H1 (cell line): Measurements from ENCODE around the gene LAMA3. TPM values are rescaled to one million over a fixed set of nuclear protein-coding genes. Genes with fewer than 3 reads are reported as not detected.

Source experiments
- CTCF ChIA-PET: fragments of 300-600 bp; sonication (Branson Sonifier 250); formaldehyde crosslinking; loops from one replicate; lab custom pipeline; 2021; ENCODE audit not compliant: partially characterized antibody; lab: Charles Lee
- POLR2A ChIA-PET: fragments of 300-600 bp; sonication (Branson Sonifier 250); formaldehyde crosslinking; loops from one replicate; lab custom pipeline; 2021; ENCODE audit warnings: inconsistent platforms; ENCODE audit not compliant: partially characterized antibody; lab: Charles Lee
- DNase-seq, 2 experiments: peaks; one replicate each; pipeline versions ENCODE4 v3.0.0 to v3.0.0-alpha.2; 2010 to 2022; ENCODE audit warnings: low spot score in 2 of 2, low read depth in 1 of 2, mixed read lengths in 1 of 2
- FAIRE-seq: peaks from 2 replicates; lab custom pipeline; 2011; peaks lifted over from hg19 to GRCh38; lab: Jason Lieb, UNC
- H2AFZ ChIP-seq: 2 replicates; pipeline ENCODE4 v1.8.1; 2012; ENCODE audit warnings: low read length, inconsistent platforms
- H2AK5ac ChIP-seq: 2 replicates; pipeline ENCODE4 v1.6.1; 2013; ENCODE audit warnings: low read depth, low read length
- H2BK120ac ChIP-seq: replicated peaks from 2 replicates; pipeline ENCODE3; 2013; ENCODE audit warnings: low read depth, low read length, inconsistent platforms
- H2BK12ac ChIP-seq: 2 replicates; pipeline ENCODE4 v1.6.1; 2013; ENCODE audit warnings: low read depth, low read length
- H2BK15ac ChIP-seq: 2 replicates; pipeline ENCODE4 v1.6.1; 2013; ENCODE audit warnings: low read length
- H2BK20ac ChIP-seq: 2 replicates; pipeline ENCODE4 v1.6.1; 2013; ENCODE audit warnings: low read length
- H2BK5ac ChIP-seq: 2 replicates; pipeline ENCODE4 v1.6.1; 2013; ENCODE audit warnings: low read depth, low read length
- H3K14ac ChIP-seq: 2 replicates; pipeline ENCODE4 v1.6.1; 2013; ENCODE audit warnings: inconsistent platforms; ENCODE audit not compliant: insufficient read length
- H3K18ac ChIP-seq: 2 replicates; pipeline ENCODE4 v1.6.1; 2013; ENCODE audit warnings: low read length; ENCODE audit errors: extremely low read depth
- H3K23ac ChIP-seq: 2 replicates; pipeline ENCODE4 v1.6.1; 2013; ENCODE audit warnings: inconsistent platforms; ENCODE audit not compliant: insufficient read length
- H3K23me2 ChIP-seq: 2 replicates; pipeline ENCODE4 v1.6.1; 2013; ENCODE audit warnings: low read depth, low read length
- H3K27ac ChIP-seq: 2 replicates; pipeline ENCODE4 v1.6.1; 2011; ENCODE audit warnings: low read depth, low read length, inconsistent platforms
- H3K27me3 ChIP-seq, 4 experiments: replicated peaks in 1 of 4; 1 replicate in 1 of 4; 2 replicates in 3 of 4; pipeline versions ENCODE4 v1.6.1 to v1.8.1; 2011 to 2013; ENCODE audit warnings: low read length in 3 of 4, mild to moderate bottlenecking in 3 of 4, inconsistent platforms in 2 of 4, mixed read lengths in 2 of 4, moderate library complexity in 1 of 4; ENCODE audit not compliant: control insufficient read depth in 3 of 4, insufficient read depth in 3 of 4; ENCODE audit errors: extremely low read depth in 1 of 4
- H3K36me3 ChIP-seq, 4 experiments: 2 replicates each; pipeline versions ENCODE4 v1.6.1 to v1.8.1; 2011 to 2013; ENCODE audit warnings: mild to moderate bottlenecking in 4 of 4, low read length in 3 of 4, moderate library complexity in 2 of 4, control low read depth in 1 of 4, inconsistent platforms in 1 of 4; ENCODE audit not compliant: insufficient read depth in 4 of 4, control insufficient read depth in 2 of 4
- H3K4ac ChIP-seq: replicated peaks from 2 replicates; pipeline ENCODE3; 2013; ENCODE audit warnings: low read length, low read depth, mixed read lengths, inconsistent platforms; ENCODE audit not compliant: insufficient read length
- H3K4me1 ChIP-seq, 4 experiments: replicated peaks in 1 of 4; 1 replicate in 1 of 4; 2 replicates in 3 of 4; pipeline versions ENCODE4 v1.6.1 to v1.8.1; 2011 to 2013; ENCODE audit warnings: low read length in 3 of 4, inconsistent platforms in 2 of 4, mixed read lengths in 1 of 4; ENCODE audit not compliant: insufficient read depth in 4 of 4, control insufficient read depth in 3 of 4
- H3K4me2 ChIP-seq, 2 experiments: 2 replicates each; pipeline versions ENCODE4 v1.6.1 to v1.8.1; 2011 to 2013; ENCODE audit warnings: low read depth in 2 of 2, low read length in 2 of 2, control low read depth in 1 of 2, inconsistent platforms in 1 of 2, mild to moderate bottlenecking in 1 of 2; ENCODE audit not compliant: insufficient read depth in 1 of 2
- H3K4me3 ChIP-seq, 4 experiments: fragments of 200-600, 300-600 bp in 1 of 4; sonication (generic), shearing (Covaris generic), sonication (Bioruptor Twin) in 1 of 4; 2 replicates each; pipeline versions ENCODE4 v1.5.1 to v1.8.1; 2011 to 2016; ENCODE audit warnings: low read length in 4 of 4, low read depth in 3 of 4, control low read depth in 2 of 4, inconsistent platforms in 2 of 4, mild to moderate bottlenecking in 2 of 4, mixed read lengths in 1 of 4, moderate library complexity in 1 of 4; ENCODE audit not compliant: insufficient read depth in 2 of 4; ENCODE audit errors: extremely low read depth in 1 of 4
- H3K56ac ChIP-seq: replicated peaks from 2 replicates; pipeline ENCODE3; 2013; ENCODE audit warnings: low read depth, mild to moderate bottlenecking, mixed read lengths, low read length, inconsistent platforms; ENCODE audit not compliant: insufficient read length
- H3K79me1 ChIP-seq: 2 replicates; pipeline ENCODE4 v1.6.1; 2013; ENCODE audit warnings: low read depth, low read length, control low read depth
- H3K79me2 ChIP-seq, 2 experiments: 2 replicates each; pipeline versions ENCODE4 v1.6.1 to v1.8.1; 2012 to 2013; ENCODE audit warnings: low read length in 2 of 2, mild to moderate bottlenecking in 2 of 2, inconsistent platforms in 1 of 2; ENCODE audit not compliant: insufficient read depth in 2 of 2, control insufficient read depth in 1 of 2
- H3K9ac ChIP-seq, 4 experiments: replicated peaks in 1 of 4; 1 replicate in 1 of 4; 2 replicates in 3 of 4; pipeline versions ENCODE4 v1.6.1 to v1.8.1; 2011 to 2013; ENCODE audit warnings: low read depth in 3 of 4, low read length in 3 of 4, control low read depth in 2 of 4, mild to moderate bottlenecking in 2 of 4, moderate library complexity in 2 of 4, inconsistent platforms in 1 of 4; ENCODE audit errors: extremely low read depth in 1 of 4
- H3K9me3 ChIP-seq, 2 experiments: 2 replicates each; pipeline versions ENCODE4 v1.6.1 to v1.8.1; 2012 to 2013; ENCODE audit warnings: mild to moderate bottlenecking in 2 of 2, moderate library complexity in 2 of 2, control low read depth in 1 of 2, inconsistent platforms in 1 of 2, low read depth in 1 of 2, low read length in 1 of 2, mixed read lengths in 1 of 2; ENCODE audit not compliant: insufficient read depth in 2 of 2
- H4K20me1 ChIP-seq, 2 experiments: replicated peaks in 1 of 2; 2 replicates each; pipeline versions ENCODE3 to v1.8.1; 2011 to 2013; ENCODE audit warnings: inconsistent platforms in 2 of 2, low read length in 2 of 2, mild to moderate bottlenecking in 1 of 2; ENCODE audit not compliant: insufficient read depth in 2 of 2, control insufficient read depth in 1 of 2
- H4K5ac ChIP-seq: 2 replicates; pipeline ENCODE4 v1.6.1; 2013; ENCODE audit warnings: low read length, low read depth, mixed read lengths, inconsistent platforms; ENCODE audit not compliant: insufficient read length
- H4K8ac ChIP-seq: 2 replicates; pipeline ENCODE4 v1.8.0; 2013; ENCODE audit warnings: mild to moderate bottlenecking, moderate library complexity, low read length, inconsistent platforms; ENCODE audit not compliant: insufficient read depth; ENCODE audit errors: extremely low read depth
- H4K91ac ChIP-seq: replicated peaks from 2 replicates; pipeline ENCODE3; 2013; ENCODE audit warnings: low read length, mixed read lengths, inconsistent platforms; ENCODE audit not compliant: insufficient read length
- ATF3 ChIP-seq: IDR thresholded peaks from 2 replicates; pipeline ENCODE4 v1.6.1; 2011; ENCODE audit warnings: low read depth, mild to moderate bottlenecking, low read length; ENCODE audit not compliant: insufficient read depth
- BRCA1 ChIP-seq: IDR thresholded peaks from 2 replicates; pipeline ENCODE4 v1.6.1; 2012; ENCODE audit warnings: low read depth, low read length, improper control_type of control experiment
- CREB1 ChIP-seq: IDR thresholded peaks from 2 replicates; pipeline ENCODE4 v1.6.1; 2012; ENCODE audit warnings: inconsistent platforms
- KDM4A ChIP-seq: IDR thresholded peaks from one replicate; pipeline ENCODE4 v1.7.1; 2012; ENCODE audit warnings: low read depth, mild to moderate bottlenecking, moderate library complexity, low read length, inconsistent platforms; ENCODE audit not compliant: severe bottlenecking
- MAFK ChIP-seq: IDR thresholded peaks from 2 replicates; pipeline ENCODE4 v1.6.1; 2012; ENCODE audit warnings: low read depth, mild to moderate bottlenecking, improper control_type of control experiment, low read length
- POLR2AphosphoS5 ChIP-seq: IDR thresholded peaks from 2 replicates; pipeline ENCODE4 v1.6.1; 2011; ENCODE audit warnings: low read depth, low read length
- RFX5 ChIP-seq: IDR thresholded peaks from 2 replicates; pipeline ENCODE4 v1.6.1; 2011; ENCODE audit warnings: low read depth, low read length, improper control_type of control experiment, borderline replicate concordance
- SIX5 ChIP-seq: IDR thresholded peaks from 2 replicates; pipeline ENCODE4 v1.6.1; 2011; ENCODE audit warnings: mild to moderate bottlenecking, low read depth, low read length
- SUZ12 ChIP-seq: fragments of 200-600 bp; sonication (generic); IDR thresholded peaks from 2 replicates; pipeline ENCODE4 v1.6.1; 2012; ENCODE audit warnings: mild to moderate bottlenecking, inconsistent platforms, low read length, moderate library complexity, mixed read lengths
- TBP ChIP-seq: IDR thresholded peaks from 2 replicates; pipeline ENCODE4 v1.6.1; 2011; ENCODE audit warnings: low read depth, low read length, improper control_type of control experiment
- WGBS, 2 experiments: shearing (Covaris generic) in 1 of 2; methylation state at CpG; one replicate each; pipeline versions ENCODE4 v1.1.6 to v1.1.7; 2013 to 2015; ENCODE audit warnings: low lambda C conversion rate in 2 of 2, mixed read lengths in 2 of 2, inconsistent platforms in 1 of 2, low coverage in 1 of 2, missing lambda C conversion rate in 1 of 2; ENCODE audit not compliant: insufficient replicate concordance in 2 of 2, insufficient coverage in 1 of 2, insufficient read length in 1 of 2; ENCODE audit errors: extremely low coverage in 1 of 2, missing lambda C conversion rate in 1 of 2; 5-methylcytosine and 5-hydroxymethylcytosine counted together
- polyA plus RNA-seq, 7 experiments: library from polyadenylated mRNA; depleted of rRNA in 3 of 7; stranded (reverse) in 5 of 7; unstranded in 2 of 7; fragments of >200 nt in 5 of 7; fragments of 200-250 nt in 2 of 7; gene quantifications; 1 replicate in 5 of 7; 2 replicates in 1 of 7; 4 replicates in 1 of 7; pipeline versions ENCODE4 v1.2.1 to v1.2.3, GENCODE V29; 2011 to 2013; ENCODE audit warnings: missing spikeins in 2 of 7, mixed read lengths in 2 of 7
- total RNA-seq: library from RNA; stranded (reverse); fragmentation: NEBNext Ultra II Directional; extraction: Animal tissue kit (Norgen Biotek cat#: 25700); gene quantifications from 2 replicates; pipeline ENCODE4 v1.2.1, GENCODE V29; 2021

LAMA3 gene
- total and polyA plus RNA-seq, 2 of the 8 experiments (the other 6 are each of a cell fraction or from before 2014, with no cell fraction given): 0.76 to 5.0 TPM

GRCh38 chr18:23816021-23816420 is 126.8 kb downstream of the LAMA3 start:
- Histone ChIP-seq H3K27ac (no peak overlapping the region), H4K8ac (no peak overlapping the region), H2BK20ac (no peak overlapping the region), H3K4me1 (peaks cover 0 to 4% (median 2%) of the 10 kb centered on the region in 4 experiments; a peak in 4 of 7 replicates), H4K91ac (peak overlapping the region; percentile 79), H2BK12ac (peak overlapping the region; percentile 31; the same call in 1 of the 2 replicates), H4K5ac (no peak overlapping the region), H3K79me1 (no peaks in the 10 kb centered on the region), H3K18ac (no peak overlapping the region), H2BK5ac (no peak overlapping the region; the same call in 1 of the 2 replicates), H3K23ac (no peak overlapping the region), H2BK120ac (no peak overlapping the region), H3K27me3 (no peaks in the 10 kb centered on the region), H4K20me1 (no peaks in the 10 kb centered on the region), H3K9ac (no peak overlapping the region), H3K4me3 (no peak overlapping the region), H2AFZ (no peak overlapping the region), H3K79me2 (no peaks in the 10 kb centered on the region), H3K14ac (no peak overlapping the region), H3K23me2 (no peaks in the 10 kb centered on the region), H2AK5ac (0 out of 2 replicates have a peak overlapping the region, but pooled peaks have one; percentile 48), H3K36me3 (no peaks in the 10 kb centered on the region), H3K4me2 (no peak overlapping the region), H3K4ac (peak overlapping the region; percentile 7), H3K9me3 (no peaks in the 10 kb centered on the region), H2BK15ac (no peak overlapping the region), H3K56ac (no peak overlapping the region)
- no peak for TF ChIP-seq SIX5
- no peak for TF ChIP-seq KDM4A
- no peak for TF ChIP-seq RFX5
- no peak for TF ChIP-seq CREB1
- no peak for TF ChIP-seq MAFK
- no peak for TF ChIP-seq SUZ12
- TF ChIP-seq ATF3: no peak
- no peak for TF ChIP-seq BRCA1
- no peak for TF ChIP-seq TBP
- no peak for TF ChIP-seq POLR2AphosphoS5
- ChIA-PET CTCF (no interaction called here), POLR2A (no interaction called here)
- no peak for DNase-seq
- WGBS, 2 experiments: 91% methylated on average over 6 of the region's 6 CpGs; no CpG with 5 or more reads in 1 of the 2 experiments
- FAIRE-seq: no peak
